SK-N-SH treated with all-trans-retinoic acid at 6 μM for 48 hours (cell line): ENCODE data around the gene PRKCE.

Experiments used
- ATAC-seq: fragments of 200-7000 bp; cut with Tn5 transposase; 3 replicates; pipeline ENCODE4 v1.9.1; 2020; ENCODE audit warnings: mild to moderate bottlenecking, moderate library complexity
- BACH2 ChIP-seq: fragments of 250-450 bp; sonication (Bioruptor Pico); IDR thresholded peaks from 2 replicates; pipeline ENCODE4 v1.9.0; 2021; ENCODE audit warnings: mild to moderate bottlenecking, borderline replicate concordance
- CSDC2 ChIP-seq: fragments of 250-450 bp; sonication (Bioruptor Pico); IDR thresholded peaks from 2 replicates; pipeline ENCODE4 v1.5.0; 2020; ENCODE audit warnings: mild to moderate bottlenecking, moderate library complexity
- CSRNP3 ChIP-seq: fragments of 250-450 bp; sonication (Bioruptor Pico); IDR thresholded peaks from 2 replicates; pipeline ENCODE4 v1.5.1; 2021; ENCODE audit warnings: mild to moderate bottlenecking, moderate library complexity
- ESRRG ChIP-seq: fragments of 250-450 bp; sonication (Bioruptor Pico); IDR thresholded peaks from 2 replicates; pipeline ENCODE4 v1.6.1; 2021; ENCODE audit warnings: mild to moderate bottlenecking
- OSR1 ChIP-seq: fragments of 250-450 bp; sonication (Bioruptor Pico); IDR thresholded peaks from 2 replicates; pipeline ENCODE4 v1.8.0; 2022; ENCODE audit warnings: moderate library complexity, mild to moderate bottlenecking, inconsistent platforms
- PATZ1 ChIP-seq: fragments of 250-450 bp; sonication (Bioruptor Pico); IDR thresholded peaks from 2 replicates; pipeline ENCODE4 v1.8.0; 2020; ENCODE audit warnings: mild to moderate bottlenecking, moderate library complexity, borderline replicate concordance
- RARB ChIP-seq: fragments of 250-450 bp; sonication (Bioruptor Pico); IDR thresholded peaks from 2 replicates; pipeline ENCODE4 v1.8.0; 2021; ENCODE audit warnings: mild to moderate bottlenecking, moderate library complexity
- TOX ChIP-seq: fragments of 250-450 bp; sonication (Bioruptor Pico); IDR thresholded peaks from 2 replicates; pipeline ENCODE4 v1.8.0; 2021; ENCODE audit warnings: mild to moderate bottlenecking, moderate library complexity, borderline replicate concordance
- ZFP3 ChIP-seq: fragments of 250-450 bp; sonication (Bioruptor Pico); IDR thresholded peaks from 2 replicates; pipeline ENCODE4 v1.5.0; 2020; ENCODE audit warnings: mild to moderate bottlenecking, moderate library complexity
- ZFP30 ChIP-seq: fragments of 450-650 bp; formaldehyde crosslinking; IDR thresholded peaks from 2 replicates; pipeline ENCODE4 v1.5.0; 2022; ENCODE audit warnings: mild to moderate bottlenecking, moderate library complexity
- ZNF565 ChIP-seq: fragments of 450-650 bp; formaldehyde crosslinking; conservative IDR thresholded peaks from 2 replicates; pipeline ENCODE4 v1.5.0; 2020; ENCODE audit warnings: low read depth, mild to moderate bottlenecking, moderate library complexity
- ZNF70 ChIP-seq: fragments of 450-650 bp; formaldehyde crosslinking; IDR thresholded peaks from 2 replicates; pipeline ENCODE4 v1.5.0; 2020; ENCODE audit warnings: mild to moderate bottlenecking, moderate library complexity
- ZNF8 ChIP-seq: fragments of 450-650 bp; formaldehyde crosslinking; IDR thresholded peaks from 2 replicates; pipeline ENCODE4 v1.5.0; 2020; ENCODE audit warnings: mild to moderate bottlenecking, moderate library complexity
- TF ChIP-seq, protein P1 (sequence below): fragments of 250-450 bp; sonication (Bioruptor Pico); IDR thresholded peaks from 2 replicates; pipeline ENCODE4 v1.5.0; 2020; ENCODE audit warnings: mild to moderate bottlenecking, moderate library complexity
- TF ChIP-seq, protein P2 (sequence below): fragments of 250-450 bp; sonication (Bioruptor Pico); IDR thresholded peaks from 2 replicates; pipeline ENCODE4 v1.5.1; 2020; ENCODE audit warnings: low read depth, mild to moderate bottlenecking, moderate library complexity
- TF ChIP-seq, protein P3 (sequence below): fragments of 250-450 bp; sonication (Bioruptor Pico); IDR thresholded peaks from 2 replicates; pipeline ENCODE4 v1.8.0; 2021; ENCODE audit warnings: low read depth, mild to moderate bottlenecking, moderate library complexity, borderline replicate concordance

The PRKCE gene

GRCh38 chr2:46042711-46043110, 391.2 kb downstream of the PRKCE start:
- TF ChIP-seq ESRRG (CRISPR knock-in tag), result no peak
- no peak for TF ChIP-seq ZFP3 (CRISPR knock-in tag)
- TF ChIP-seq ZFP30 (CRISPR knock-in tag), result no peak
- TF ChIP-seq, protein P1, sequence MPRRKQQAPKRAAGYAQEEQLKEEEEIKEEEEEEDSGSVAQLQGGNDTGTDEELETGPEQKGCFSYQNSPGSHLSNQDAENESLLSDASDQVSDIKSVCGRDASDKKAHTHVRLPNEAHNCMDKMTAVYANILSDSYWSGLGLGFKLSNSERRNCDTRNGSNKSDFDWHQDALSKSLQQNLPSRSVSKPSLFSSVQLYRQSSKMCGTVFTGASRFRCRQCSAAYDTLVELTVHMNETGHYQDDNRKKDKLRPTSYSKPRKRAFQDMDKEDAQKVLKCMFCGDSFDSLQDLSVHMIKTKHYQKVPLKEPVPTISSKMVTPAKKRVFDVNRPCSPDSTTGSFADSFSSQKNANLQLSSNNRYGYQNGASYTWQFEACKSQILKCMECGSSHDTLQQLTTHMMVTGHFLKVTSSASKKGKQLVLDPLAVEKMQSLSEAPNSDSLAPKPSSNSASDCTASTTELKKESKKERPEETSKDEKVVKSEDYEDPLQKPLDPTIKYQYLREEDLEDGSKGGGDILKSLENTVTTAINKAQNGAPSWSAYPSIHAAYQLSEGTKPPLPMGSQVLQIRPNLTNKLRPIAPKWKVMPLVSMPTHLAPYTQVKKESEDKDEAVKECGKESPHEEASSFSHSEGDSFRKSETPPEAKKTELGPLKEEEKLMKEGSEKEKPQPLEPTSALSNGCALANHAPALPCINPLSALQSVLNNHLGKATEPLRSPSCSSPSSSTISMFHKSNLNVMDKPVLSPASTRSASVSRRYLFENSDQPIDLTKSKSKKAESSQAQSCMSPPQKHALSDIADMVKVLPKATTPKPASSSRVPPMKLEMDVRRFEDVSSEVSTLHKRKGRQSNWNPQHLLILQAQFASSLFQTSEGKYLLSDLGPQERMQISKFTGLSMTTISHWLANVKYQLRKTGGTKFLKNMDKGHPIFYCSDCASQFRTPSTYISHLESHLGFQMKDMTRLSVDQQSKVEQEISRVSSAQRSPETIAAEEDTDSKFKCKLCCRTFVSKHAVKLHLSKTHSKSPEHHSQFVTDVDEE, result no peak
- no peak for ATAC-seq

GRCh38 chr2:46045888-46046287, 394.4 kb downstream of the PRKCE start:
- ATAC-seq, result no peak

DNA sequence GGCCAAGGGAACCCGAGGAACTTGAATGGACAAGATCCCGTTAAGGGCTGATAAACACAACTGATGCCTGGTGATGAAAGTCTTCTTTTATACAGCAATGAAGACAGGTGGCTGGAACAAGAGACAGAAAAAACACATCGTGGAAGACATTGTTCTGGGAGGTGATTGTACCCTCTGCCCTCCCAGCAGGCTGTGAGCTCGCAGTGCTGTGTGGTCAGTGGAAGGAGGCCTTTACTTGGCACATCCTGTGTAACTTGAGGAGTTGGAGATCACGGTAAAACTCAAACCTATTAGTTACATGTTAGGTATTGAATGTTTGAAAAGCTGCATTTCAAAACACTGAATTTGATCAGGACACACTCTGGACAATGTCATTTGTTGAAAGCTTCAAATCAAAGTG, 395.8 kb downstream of the PRKCE start:
- peak; percentile 89 for ATAC-seq

More at GRCh38 chr2:46045888-46046287, 394.4 kb downstream of the PRKCE start:
- TF ChIP-seq OSR1 (CRISPR knock-in tag), result no peak
- TF ChIP-seq, protein P2, sequence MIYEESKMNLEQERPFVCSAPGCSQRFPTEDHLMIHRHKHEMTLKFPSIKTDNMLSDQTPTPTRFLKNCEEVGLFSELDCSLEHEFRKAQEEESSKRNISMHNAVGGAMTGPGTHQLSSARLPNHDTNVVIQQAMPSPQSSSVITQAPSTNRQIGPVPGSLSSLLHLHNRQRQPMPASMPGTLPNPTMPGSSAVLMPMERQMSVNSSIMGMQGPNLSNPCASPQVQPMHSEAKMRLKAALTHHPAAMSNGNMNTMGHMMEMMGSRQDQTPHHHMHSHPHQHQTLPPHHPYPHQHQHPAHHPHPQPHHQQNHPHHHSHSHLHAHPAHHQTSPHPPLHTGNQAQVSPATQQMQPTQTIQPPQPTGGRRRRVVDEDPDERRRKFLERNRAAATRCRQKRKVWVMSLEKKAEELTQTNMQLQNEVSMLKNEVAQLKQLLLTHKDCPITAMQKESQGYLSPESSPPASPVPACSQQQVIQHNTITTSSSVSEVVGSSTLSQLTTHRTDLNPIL (CRISPR knock-in tag), result no peak
- TF ChIP-seq, protein P3, sequence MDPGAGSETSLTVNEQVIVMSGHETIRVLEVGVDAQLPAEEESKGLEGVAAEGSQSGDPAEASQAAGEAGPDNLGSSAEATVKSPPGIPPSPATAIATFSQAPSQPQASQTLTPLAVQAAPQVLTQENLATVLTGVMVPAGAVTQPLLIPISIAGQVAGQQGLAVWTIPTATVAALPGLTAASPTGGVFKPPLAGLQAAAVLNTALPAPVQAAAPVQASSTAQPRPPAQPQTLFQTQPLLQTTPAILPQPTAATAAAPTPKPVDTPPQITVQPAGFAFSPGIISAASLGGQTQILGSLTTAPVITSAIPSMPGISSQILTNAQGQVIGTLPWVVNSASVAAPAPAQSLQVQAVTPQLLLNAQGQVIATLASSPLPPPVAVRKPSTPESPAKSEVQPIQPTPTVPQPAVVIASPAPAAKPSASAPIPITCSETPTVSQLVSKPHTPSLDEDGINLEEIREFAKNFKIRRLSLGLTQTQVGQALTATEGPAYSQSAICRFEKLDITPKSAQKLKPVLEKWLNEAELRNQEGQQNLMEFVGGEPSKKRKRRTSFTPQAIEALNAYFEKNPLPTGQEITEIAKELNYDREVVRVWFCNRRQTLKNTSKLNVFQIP, result no peak
- no peak for TF ChIP-seq ZNF8 (CRISPR knock-in tag)
- no peak for TF ChIP-seq TOX (CRISPR knock-in tag)
- TF ChIP-seq ZNF565 (CRISPR knock-in tag), result no peak
- no peak for TF ChIP-seq ZNF70 (CRISPR knock-in tag)
- TF ChIP-seq, protein P1, result no peak
- no peak for TF ChIP-seq CSRNP3 (CRISPR knock-in tag)

DNA sequence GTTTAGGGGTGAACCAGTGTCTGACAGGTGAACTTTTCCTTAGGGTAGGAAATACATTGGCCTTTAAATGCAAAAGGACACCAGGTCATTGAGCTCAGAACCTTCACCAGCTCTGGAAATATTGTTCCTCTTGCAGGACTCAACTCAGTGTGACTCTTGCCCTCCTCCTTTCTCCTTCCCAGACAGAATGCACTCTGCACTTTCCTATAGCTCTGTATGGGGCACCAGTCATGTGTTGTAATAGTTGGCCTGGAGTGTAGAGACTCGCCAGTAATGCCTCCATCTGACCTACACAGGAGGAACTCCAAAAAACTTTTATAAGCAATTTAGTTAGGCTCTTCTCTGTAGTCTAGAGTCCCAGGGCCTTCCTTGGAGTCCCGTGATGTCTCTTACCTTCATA, 397.2 kb downstream of the PRKCE start:
- ATAC-seq, result no peak
- TF ChIP-seq ZNF70 (CRISPR knock-in tag) (no peak), BACH2 (no peak), RARB (no peak), ZFP3 (CRISPR knock-in tag) (no peak), PATZ1 (no peak), CSDC2 (CRISPR knock-in tag) (no peak)
- TF ChIP-seq, protein P2 (CRISPR knock-in tag), result no peak
- TF ChIP-seq, protein P3, result no peak
- TF ChIP-seq, protein P1, result no peak

More for the DNA sequence above, 395.8 kb downstream of the PRKCE start:
- no peak for TF ChIP-seq ZNF565 (CRISPR knock-in tag)
- TF ChIP-seq ZNF70 (CRISPR knock-in tag), result peak; percentile 90
